HFFc6 (cell line): ENCODE data around the gene PTPN14. TPM values are rescaled to one million over a fixed set of nuclear protein-coding genes. Genes with fewer than 3 reads are reported as not detected.
A peak's percentile ranks its signal among the peaks of the same experiment; 100 is the strongest.

Source experiments
- DNase-seq: peaks from one replicate; pipeline ENCODE4 v3.0.0-alpha.2; 2018
- H3K27ac Mint-ChIP-seq: 2 replicates; pipeline ENCODE4 v1.8.0; 2020; ENCODE audit warnings: mild to moderate bottlenecking, mixed read lengths
- H3K27me3 Mint-ChIP-seq: 2 replicates; pipeline ENCODE4 v1.8.0; 2021; ENCODE audit warnings: mild to moderate bottlenecking, moderate library complexity, mixed read lengths; ENCODE audit not compliant: insufficient read depth
- H3K36me3 Mint-ChIP-seq: 2 replicates; pipeline ENCODE4 v1.8.0; 2021; ENCODE audit warnings: low read depth, mixed read lengths
- H3K4me1 Mint-ChIP-seq: 2 replicates; pipeline ENCODE4 v1.8.0; 2020; ENCODE audit warnings: low read depth, mixed read lengths
- H3K4me3 Mint-ChIP-seq: 2 replicates; pipeline ENCODE4 v1.8.0; 2020; ENCODE audit warnings: mild to moderate bottlenecking, moderate library complexity, mixed read lengths
- H3K9me3 Mint-ChIP-seq: 2 replicates; pipeline ENCODE4 v1.8.0; 2020; ENCODE audit warnings: mild to moderate bottlenecking, mixed read lengths
- CTCF ChIP-seq: fragments of 200-600 bp; sonication (generic); IDR thresholded peaks from 2 replicates; pipeline ENCODE4 v1.5.0; 2021; ENCODE audit warnings: antibody characterized with exemption, mild to moderate bottlenecking
- total RNA-seq, 6 experiments: library from RNA; stranded (reverse); fragmentation: NEBNext Ultra II Directional; extraction: Animal tissue kit (Norgen Biotek cat#: 25700); gene quantifications; 2 replicates in 1 of 6; 3 replicates in 5 of 6; pipeline ENCODE4 v1.2.3, GENCODE V29; 2021

Gene PTPN14
- total RNA-seq, 6 experiments from 2014 or later, result 93.6 to 140 (median 106) TPM

GRCh38 chr1:214472364-214472763 is 79.0 kb downstream of the PTPN14 start:
- Mint-ChIP-seq H3K27me3 (0 out of 2 replicates have a peak, but pooled peaks cover 2% of the 10 kb centered on the region), H3K4me1 (peaks cover 79% of the 10 kb centered on the region), H3K9me3 (no peaks in the 10 kb centered on the region), H3K36me3 (peaks cover 14% of the 10 kb centered on the region), H3K4me3 (peak overlapping the region; percentile 22), H3K27ac (peak overlapping the region; percentile 43)
- TF ChIP-seq CTCF, result no peak
- no peak for DNase-seq

GRCh38 chr1:214471458-214471857 is 79.9 kb downstream of the PTPN14 start:
- H3K9me3 Mint-ChIP-seq, result no peaks in the 10 kb centered on the region
- H3K4me3 Mint-ChIP-seq, result no peak overlapping the region
- peaks cover 14% of the 10 kb centered on the region for H3K36me3 Mint-ChIP-seq
- DNase-seq, result no peak
- H3K27me3 Mint-ChIP-seq, result peaks cover 2% of the 10 kb centered on the region; the same call in 1 of the 2 replicates
- peaks cover 79% of the 10 kb centered on the region for H3K4me1 Mint-ChIP-seq
- H3K27ac Mint-ChIP-seq, result no peak overlapping the region
- no peak for TF ChIP-seq CTCF

- TF ChIP-seq CTCF, result no peak
- Mint-ChIP-seq H3K27ac (no peak overlapping the region), H3K36me3 (peaks cover 5% of the 10 kb centered on the region), H3K27me3 (no peaks in the 10 kb centered on the region; the same call in 1 of the 2 replicates), H3K4me3 (no peak overlapping the region), H3K9me3 (no peaks in the 10 kb centered on the region), H3K4me1 (peaks cover 70% of the 10 kb centered on the region)
- no peak for DNase-seq
These were observed 81.3 kb downstream of the PTPN14 start for GRCh38 chr1:214470132-214470531.

- no peak for TF ChIP-seq CTCF
- H3K36me3 Mint-ChIP-seq, result peaks cover 12% of the 10 kb centered on the region
- peaks cover 71% of the 10 kb centered on the region for H3K4me1 Mint-ChIP-seq
- H3K27ac Mint-ChIP-seq, result no peak overlapping the region
- no peak for DNase-seq
- H3K9me3 Mint-ChIP-seq, result no peaks in the 10 kb centered on the region
- no peak overlapping the region for H3K4me3 Mint-ChIP-seq
- H3K27me3 Mint-ChIP-seq, result no peaks in the 10 kb centered on the region; the same call in 1 of the 2 replicates
These were observed 82.1 kb downstream of the PTPN14 start for GRCh38 chr1:214469290-214469689.

- Mint-ChIP-seq H3K4me3 (no peak overlapping the region), H3K27me3 (no peaks in the 10 kb centered on the region; the same call in 1 of the 2 replicates), H3K9me3 (no peaks in the 10 kb centered on the region), H3K27ac (peak overlapping the region; percentile 51), H3K36me3 (peaks cover 24% of the 10 kb centered on the region), H3K4me1 (peaks cover 67% of the 10 kb centered on the region)
- DNase-seq, result no peak
- TF ChIP-seq CTCF, result no peak
These were observed 84.3 kb downstream of the PTPN14 start for GRCh38 chr1:214467078-214467585.
